Peyer's patch (tissue), 4 donors: Measurements from ENCODE around the gene RIMBP2. TPM values are rescaled to one million over a fixed set of nuclear protein-coding genes. Genes with fewer than 3 reads are reported as not detected.

Source experiments
- DNase-seq, 3 donors: peaks; one replicate each; pipeline ENCODE4 v3.0.0-alpha.2; 2017 to 2019
- H3K27ac ChIP-seq, 4 donors: fragments of 200-600 bp; sonication (generic); one replicate each; pipeline ENCODE4 v1.5.1; 2016 to 2019
- H3K27me3 ChIP-seq, 2 donors: fragments of 200-600 bp; sonication (generic); one replicate each; pipeline ENCODE4 v1.5.1; 2019
- H3K36me3 ChIP-seq, 3 donors: fragments of 200-600 bp; sonication (generic); one replicate each; pipeline ENCODE4 v1.5.1; 2016 to 2019
- H3K4me1 ChIP-seq, 4 donors: fragments of 200-600 bp; sonication (generic); one replicate each; pipeline ENCODE4 v1.5.1; 2016 to 2019
- H3K4me3 ChIP-seq, 4 donors: fragments of 200-600 bp; sonication (generic); 1 replicate in 3 of 4; 2 replicates in 1 of 4; pipeline ENCODE4 v1.5.1; 2016 to 2019; ENCODE audit warnings: mild to moderate bottlenecking in 1 of 4
- H3K9me3 ChIP-seq, 4 donors: fragments of 200-600 bp; sonication (generic); one replicate each; pipeline ENCODE4 v1.5.1; 2016 to 2019; ENCODE audit warnings: mild to moderate bottlenecking in 1 of 4
- CTCF ChIP-seq, 6 experiments: fragments of 450-650 bp in 4 of 6; fragments of 200-600 bp in 2 of 6; sonication (generic) in 1 of 6; IDR thresholded peaks; one replicate each; pipeline ENCODE4 v1.5.1; 2017 to 2019; ENCODE audit warnings: antibody characterized with exemption in 6 of 6, mild to moderate bottlenecking in 3 of 6, moderate library complexity in 1 of 6
- POLR2A ChIP-seq, 2 donors: fragments of 450-650 bp; IDR thresholded peaks; one replicate each; pipeline ENCODE4 v1.5.1; 2017; ENCODE audit warnings: antibody characterized with exemption in 2 of 2, mild to moderate bottlenecking in 2 of 2, moderate library complexity in 2 of 2
- total RNA-seq, 4 donors: library from RNA; depleted of rRNA; stranded (reverse); fragments of >200 nt; gene quantifications; one replicate each; pipeline ENCODE4 v1.1.0, GENCODE V29; 2016

The RIMBP2 gene
- total RNA-seq, 4 donors from 2014 or later: 8.8 to 19.8 (median 16.0) TPM

GRCh38 chr12:130668286-130669204, 47.6 kb downstream of the RIMBP2 start:
- Histone ChIP-seq H3K27ac (no peak overlapping the region), H3K36me3 (no peaks in the 10 kb centered on the region), H3K4me1 (no peaks in the 10 kb centered on the region), H3K9me3 (no peaks in the 10 kb centered on the region), H3K27me3 (no peaks in the 10 kb centered on the region), H3K4me3 (no peak overlapping the region)
- no peak for TF ChIP-seq POLR2A (IDR thresholded peaks at IDR 0.05)
- no peak for TF ChIP-seq CTCF (IDR thresholded peaks at IDR 0.05)
- peak in 1 of 3 donors; percentile 12 for DNase-seq

GRCh38 chr12:130667421-130667960, 48.6 kb downstream of the RIMBP2 start:
- Histone ChIP-seq H3K9me3 (no peaks in the 10 kb centered on the region), H3K27me3 (no peaks in the 10 kb centered on the region), H3K4me3 (no peak overlapping the region), H3K36me3 (no peaks in the 10 kb centered on the region), H3K27ac (no peak overlapping the region), H3K4me1 (no peaks in the 10 kb centered on the region)
- TF ChIP-seq POLR2A (IDR thresholded peaks at IDR 0.05): no peak
- TF ChIP-seq CTCF (IDR thresholded peaks at IDR 0.05): no peak
- no peak for DNase-seq

GRCh38 chr12:130666645-130667044, 49.5 kb downstream of the RIMBP2 start:
- TF ChIP-seq CTCF (IDR thresholded peaks at IDR 0.05): no peak
- TF ChIP-seq POLR2A (IDR thresholded peaks at IDR 0.05): no peak
- H3K4me1 ChIP-seq: no peaks in the 10 kb centered on the region
- no peak overlapping the region for H3K4me3 ChIP-seq
- DNase-seq: no peak
- no peak overlapping the region for H3K27ac ChIP-seq
- no peaks in the 10 kb centered on the region for H3K9me3 ChIP-seq
- H3K36me3 ChIP-seq: no peaks in the 10 kb centered on the region
- H3K27me3 ChIP-seq: no peaks in the 10 kb centered on the region

- Histone ChIP-seq H3K4me1 (no peaks in the 10 kb centered on the region), H3K27ac (no peak overlapping the region), H3K27me3 (no peaks in the 10 kb centered on the region), H3K4me3 (no peak overlapping the region), H3K36me3 (no peaks in the 10 kb centered on the region), H3K9me3 (no peaks in the 10 kb centered on the region)
- DNase-seq: no peak
- TF ChIP-seq POLR2A (IDR thresholded peaks at IDR 0.05) (no peak), CTCF (IDR thresholded peaks at IDR 0.05) (no peak)
These were observed 50.3 kb downstream of the RIMBP2 start for GRCh38 chr12:130665753-130666152.

- no peaks in the 10 kb centered on the region for H3K27me3 ChIP-seq
- TF ChIP-seq CTCF (IDR thresholded peaks at IDR 0.05) (no peak), POLR2A (IDR thresholded peaks at IDR 0.05) (no peak)
- no peak overlapping the region for H3K27ac ChIP-seq
- no peaks in the 10 kb centered on the region for H3K4me1 ChIP-seq
- peak in 1 of 3 donors; percentile 11 for DNase-seq
- H3K36me3 ChIP-seq: no peaks in the 10 kb centered on the region
- no peaks in the 10 kb centered on the region for H3K9me3 ChIP-seq
- H3K4me3 ChIP-seq: no peak overlapping the region
These were observed 51.3 kb downstream of the RIMBP2 start for GRCh38 chr12:130664772-130665171.
